HEK293 (cell line): ENCODE measurements around the gene RAB40AL.

Experiments used
- CTCF ChIA-PET: fragments of 350-600 bp; formaldehyde crosslinking; extraction: SDS; loops from one replicate; lab custom pipeline; 2021; ENCODE audit warnings: antibody characterized with exemption; lab: Yijun Ruan, JAX
- POLR2A ChIA-PET: fragments of 300-600 bp; formaldehyde crosslinking; extraction: SDS; loops from one replicate; lab custom pipeline; 2020; ENCODE audit warnings: antibody characterized with exemption, inconsistent platforms; lab: Yijun Ruan, JAX
- H3K27ac ChIP-seq: fragments of 200-500 bp; sonication (Bioruptor generic); 2 replicates; pipeline ENCODE4 v1.5.1; 2014; ENCODE audit warnings: low read depth, low read length, control low read depth, inconsistent platforms; ENCODE audit errors: extremely low read depth
- H3K36me3 ChIP-seq, 2 experiments: fragments of 200-500 bp in 1 of 2; sonication (Bioruptor generic) in 1 of 2; 1 replicate in 1 of 2; 2 replicates in 1 of 2; pipeline ENCODE4 v1.5.1; 2014 to 2017; ENCODE audit warnings: inconsistent platforms in 2 of 2, low read length in 2 of 2; ENCODE audit not compliant: control insufficient read depth in 2 of 2, insufficient read depth in 1 of 2
- H3K4me1 ChIP-seq: fragments of 200-500 bp; sonication (Bioruptor generic); 2 replicates; pipeline ENCODE4 v1.5.1; 2014; ENCODE audit warnings: mild to moderate bottlenecking, low read length, inconsistent platforms; ENCODE audit not compliant: control insufficient read depth, insufficient read depth
- H3K4me3 ChIP-seq: 2 replicates; pipeline ENCODE4 v1.5.1; 2011; ENCODE audit warnings: low read depth, mild to moderate bottlenecking, control low read depth, low read length, moderate library complexity
- H3K9me3 ChIP-seq: fragments of 200-500 bp; sonication (Bioruptor generic); 2 replicates; pipeline ENCODE4 v1.5.1; 2014; ENCODE audit warnings: low read depth, low read length, inconsistent platforms; ENCODE audit not compliant: control insufficient read depth, insufficient read depth
- INSM2 ChIP-seq: fragments of 450-650 bp; formaldehyde crosslinking; IDR thresholded peaks from 2 replicates; pipeline ENCODE4 v1.5.1; 2016; ENCODE audit warnings: missing biosample characterization, missing genetic modification characterization
- KLF16 ChIP-seq: fragments of 450-650 bp; formaldehyde crosslinking; IDR thresholded peaks from 2 replicates; pipeline ENCODE4 v1.5.1; 2017; ENCODE audit warnings: missing biosample characterization, missing genetic modification characterization
- KLF8 ChIP-seq: fragments of 450-650 bp; formaldehyde crosslinking; IDR thresholded peaks from 2 replicates; pipeline ENCODE4 v1.5.1; 2016; ENCODE audit warnings: missing biosample characterization, missing genetic modification characterization
- OSR2 ChIP-seq: fragments of 450-650 bp; formaldehyde crosslinking; IDR thresholded peaks from 2 replicates; pipeline ENCODE4 v1.5.1; 2016; ENCODE audit warnings: missing biosample characterization, missing genetic modification characterization
- OVOL3 ChIP-seq: fragments of 450-650 bp; formaldehyde crosslinking; IDR thresholded peaks from 2 replicates; pipeline ENCODE4 v1.5.1; 2016; ENCODE audit warnings: missing biosample characterization, missing genetic modification characterization
- TCF7L2 ChIP-seq: IDR thresholded peaks from 2 replicates; pipeline ENCODE4 v1.6.1; 2011; ENCODE audit warnings: low read depth, mild to moderate bottlenecking, inconsistent platforms, low read length, moderate library complexity, borderline replicate concordance
- ZBTB49 ChIP-seq: fragments of 450-650 bp; formaldehyde crosslinking; IDR thresholded peaks from 2 replicates; pipeline ENCODE4 v1.5.1; 2016; ENCODE audit warnings: missing biosample characterization, missing genetic modification characterization, low read depth
- ZBTB7A ChIP-seq: fragments of 450-650 bp; formaldehyde crosslinking; IDR thresholded peaks from 2 replicates; pipeline ENCODE4 v1.5.1; 2016; ENCODE audit warnings: low read depth, missing biosample characterization, missing genetic modification characterization
- ZEB2 ChIP-seq: fragments of 450-650 bp; formaldehyde crosslinking; IDR thresholded peaks from 2 replicates; pipeline ENCODE4 v1.5.1; 2016; ENCODE audit warnings: missing biosample characterization, missing genetic modification characterization
- ZFP41 ChIP-seq: fragments of 450-650 bp; formaldehyde crosslinking; IDR thresholded peaks from 2 replicates; pipeline ENCODE4 v1.5.1; 2016; ENCODE audit warnings: missing biosample characterization, missing genetic modification characterization, borderline replicate concordance
- ZNF10 ChIP-seq: fragments of 450-650 bp; formaldehyde crosslinking; IDR thresholded peaks from 2 replicates; pipeline ENCODE4 v1.5.1; 2017; ENCODE audit warnings: missing biosample characterization, missing genetic modification characterization
- ZNF221 ChIP-seq: fragments of 450-650 bp; formaldehyde crosslinking; IDR thresholded peaks from 2 replicates; pipeline ENCODE4 v1.5.1; 2017; ENCODE audit warnings: missing biosample characterization, missing genetic modification characterization, borderline replicate concordance
- ZNF280D ChIP-seq: fragments of 450-650 bp; formaldehyde crosslinking; IDR thresholded peaks from 2 replicates; pipeline ENCODE4 v1.5.1; 2016; ENCODE audit warnings: missing biosample characterization, missing genetic modification characterization
- ZNF350 ChIP-seq: fragments of 450-650 bp; formaldehyde crosslinking; IDR thresholded peaks from 2 replicates; pipeline ENCODE4 v1.5.0; 2017; ENCODE audit warnings: missing biosample characterization, mild to moderate bottlenecking, missing genetic modification characterization
- ZNF354C ChIP-seq: fragments of 450-650 bp; formaldehyde crosslinking; IDR thresholded peaks from 2 replicates; pipeline ENCODE4 v1.5.1; 2016; ENCODE audit warnings: missing biosample characterization, missing genetic modification characterization, low read depth, borderline replicate concordance
- ZNF37A ChIP-seq: fragments of 450-650 bp; IDR thresholded peaks from 2 replicates; pipeline ENCODE4 v1.5.1; 2018; ENCODE audit warnings: missing biosample characterization, missing genetic modification characterization
- ZNF398 ChIP-seq: fragments of 450-650 bp; formaldehyde crosslinking; IDR thresholded peaks from 2 replicates; pipeline ENCODE4 v1.5.1; 2017; ENCODE audit warnings: missing biosample characterization, missing genetic modification characterization
- ZNF660 ChIP-seq: fragments of 450-650 bp; IDR thresholded peaks from 2 replicates; pipeline ENCODE4 v1.5.1; 2018; ENCODE audit warnings: missing biosample characterization, mild to moderate bottlenecking, missing genetic modification characterization
- ZNF677 ChIP-seq: fragments of 450-650 bp; IDR thresholded peaks from 2 replicates; pipeline ENCODE4 v1.5.0; 2018; ENCODE audit warnings: missing biosample characterization, mild to moderate bottlenecking, missing genetic modification characterization, moderate library complexity
- ZNF830 ChIP-seq: fragments of 450-650 bp; IDR thresholded peaks from 2 replicates; pipeline ENCODE4 v1.5.0; 2018; ENCODE audit warnings: missing biosample characterization, missing genetic modification characterization, low read depth, mild to moderate bottlenecking, moderate library complexity
- ZSCAN18 ChIP-seq: fragments of 450-650 bp; formaldehyde crosslinking; IDR thresholded peaks from 2 replicates; pipeline ENCODE4 v1.5.1; 2016; ENCODE audit warnings: missing biosample characterization, missing genetic modification characterization

The RAB40AL gene

GRCh38 chrX:102957751-102958150 is 20.7 kb downstream of the RAB40AL start:
- no peak overlapping the region for H3K4me3 ChIP-seq
- no peaks in the 10 kb centered on the region for H3K4me1 ChIP-seq
- TF ChIP-seq ZNF398 (no peak), ZEB2 (no peak), ZNF660 (no peak)
- no peaks in the 10 kb centered on the region for H3K36me3 ChIP-seq
- no peaks in the 10 kb centered on the region for H3K9me3 ChIP-seq
- H3K27ac ChIP-seq, result no peak overlapping the region
- ChIA-PET POLR2A (no interaction called here), CTCF (interaction anchor here (1.0 to 1.4 kb wide), 3 partner anchors 8 to 219 kb away, joined by 4 read pairs; no protein-coding TSS in a partner anchor)

GRCh38 chrX:102958794-102959193 is 21.7 kb downstream of the RAB40AL start:
- no peaks in the 10 kb centered on the region for H3K4me1 ChIP-seq
- ChIA-PET CTCF (interaction anchor here (1.0 to 1.2 kb wide), 3 partner anchors 18 to 531 kb away, joined by 3 to 4 read pairs (median 3); no protein-coding TSS in a partner anchor), POLR2A (no interaction called here)
- H3K36me3 ChIP-seq, result no peaks in the 10 kb centered on the region
- no peaks in the 10 kb centered on the region for H3K9me3 ChIP-seq
- H3K4me3 ChIP-seq, result no peak overlapping the region
- TF ChIP-seq KLF8 (no peak), ZNF280D (tag by site-specific recombination) (no peak), ZBTB7A (tag by site-specific recombination) (no peak), OSR2 (tag by site-specific recombination) (no peak), ZBTB49 (tag by site-specific recombination) (no peak), ZNF830 (tag by site-specific recombination) (no peak), INSM2 (tag by site-specific recombination) (no peak), ZNF221 (tag by site-specific recombination) (no peak)
- H3K27ac ChIP-seq, result no peak overlapping the region

GRCh38 chrX:102959471-102959870 is 22.4 kb downstream of the RAB40AL start:
- Histone ChIP-seq H3K4me1 (no peaks in the 10 kb centered on the region), H3K9me3 (no peaks in the 10 kb centered on the region)
- TF ChIP-seq ZSCAN18 (tag by site-specific recombination) (no peak), ZNF354C (tag by site-specific recombination) (no peak), ZNF10 (no peak), ZNF677 (no peak), OVOL3 (no peak), KLF16 (tag by site-specific recombination) (no peak), TCF7L2 (no peak), ZNF37A (tag by site-specific recombination) (no peak), ZFP41 (tag by site-specific recombination) (no peak), ZNF350 (no peak)
- TF ChIP-seq, all 188 proteins: peak for 0
- H3K36me3 ChIP-seq, result no peaks in the 10 kb centered on the region
- CTCF ChIA-PET, result interaction anchor here (1.0 to 6.2 kb wide), 2 partner anchors 8 to 530 kb away, joined by 3 to 60 read pairs; no protein-coding TSS in a partner anchor
- no peak overlapping the region for H3K27ac ChIP-seq
- POLR2A ChIA-PET, result no interaction called here
- H3K4me3 ChIP-seq, result no peak overlapping the region
